ENCODE data around the gene PHRF1. TPM values are rescaled to one million over a fixed set of nuclear protein-coding genes. Genes with fewer than 3 reads are reported as not detected.

PHRF1 gene
- total RNA-seq, 4 donors from 2014 or later: 24.5 to 38.2 (median 28.7) TPM

DNA sequence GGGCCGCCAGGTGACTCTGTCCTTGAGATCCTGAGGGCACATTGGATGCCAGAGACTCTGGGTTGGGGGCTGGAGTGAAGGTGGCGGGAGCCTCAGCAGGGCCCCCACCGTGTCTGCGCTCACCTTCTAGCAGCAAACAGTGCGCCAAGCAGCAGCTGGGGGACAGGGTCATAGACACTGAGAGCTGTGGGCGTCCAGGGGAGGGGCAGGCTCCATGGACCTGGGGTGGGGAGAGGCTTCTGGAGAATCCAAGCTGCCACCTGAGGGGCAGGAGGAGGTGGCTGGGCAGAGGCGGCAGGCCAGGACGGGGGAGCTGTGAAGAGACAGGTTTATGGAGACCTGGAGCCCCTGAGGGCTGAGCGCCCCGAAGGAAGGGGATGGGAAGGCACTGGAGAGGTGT lies 8.0 kb downstream of the PHRF1 start:
- Histone ChIP-seq H3K27ac (replicated peaks in 1 of 4) (no peak overlapping the region), H3K9me3 (no peaks in the 10 kb centered on the region), H3K27me3 (no peaks in the 10 kb centered on the region), H3K36me3 (peaks cover 51 to 76% (median 65%) of the 10 kb centered on the region in 4 donors), H3K4me3 (no peak overlapping the region), H3K4me1 (peaks cover 15 to 26% (median 24%) of the 10 kb centered on the region in 4 donors)
- 94% methylated on average over 5 of the region's 10 CpGs for WGBS
- DNase-seq (ENCODE audit: extremely low spot score): no peak
- intact Hi-C loops (cut with DNase I): no loop called here
- TF ChIP-seq EP300 (IDR thresholded peaks at IDR 0.05): no peak
- no peak for TF ChIP-seq POLR2AphosphoS5 (IDR thresholded peaks at IDR 0.05)
- TF ChIP-seq, protein P1, sequence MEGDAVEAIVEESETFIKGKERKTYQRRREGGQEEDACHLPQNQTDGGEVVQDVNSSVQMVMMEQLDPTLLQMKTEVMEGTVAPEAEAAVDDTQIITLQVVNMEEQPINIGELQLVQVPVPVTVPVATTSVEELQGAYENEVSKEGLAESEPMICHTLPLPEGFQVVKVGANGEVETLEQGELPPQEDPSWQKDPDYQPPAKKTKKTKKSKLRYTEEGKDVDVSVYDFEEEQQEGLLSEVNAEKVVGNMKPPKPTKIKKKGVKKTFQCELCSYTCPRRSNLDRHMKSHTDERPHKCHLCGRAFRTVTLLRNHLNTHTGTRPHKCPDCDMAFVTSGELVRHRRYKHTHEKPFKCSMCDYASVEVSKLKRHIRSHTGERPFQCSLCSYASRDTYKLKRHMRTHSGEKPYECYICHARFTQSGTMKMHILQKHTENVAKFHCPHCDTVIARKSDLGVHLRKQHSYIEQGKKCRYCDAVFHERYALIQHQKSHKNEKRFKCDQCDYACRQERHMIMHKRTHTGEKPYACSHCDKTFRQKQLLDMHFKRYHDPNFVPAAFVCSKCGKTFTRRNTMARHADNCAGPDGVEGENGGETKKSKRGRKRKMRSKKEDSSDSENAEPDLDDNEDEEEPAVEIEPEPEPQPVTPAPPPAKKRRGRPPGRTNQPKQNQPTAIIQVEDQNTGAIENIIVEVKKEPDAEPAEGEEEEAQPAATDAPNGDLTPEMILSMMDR (IDR thresholded peaks at IDR 0.05): no peak
- TF ChIP-seq POLR2A (IDR thresholded peaks at IDR 0.05; ENCODE audit: low read depth): no peak

DNA sequence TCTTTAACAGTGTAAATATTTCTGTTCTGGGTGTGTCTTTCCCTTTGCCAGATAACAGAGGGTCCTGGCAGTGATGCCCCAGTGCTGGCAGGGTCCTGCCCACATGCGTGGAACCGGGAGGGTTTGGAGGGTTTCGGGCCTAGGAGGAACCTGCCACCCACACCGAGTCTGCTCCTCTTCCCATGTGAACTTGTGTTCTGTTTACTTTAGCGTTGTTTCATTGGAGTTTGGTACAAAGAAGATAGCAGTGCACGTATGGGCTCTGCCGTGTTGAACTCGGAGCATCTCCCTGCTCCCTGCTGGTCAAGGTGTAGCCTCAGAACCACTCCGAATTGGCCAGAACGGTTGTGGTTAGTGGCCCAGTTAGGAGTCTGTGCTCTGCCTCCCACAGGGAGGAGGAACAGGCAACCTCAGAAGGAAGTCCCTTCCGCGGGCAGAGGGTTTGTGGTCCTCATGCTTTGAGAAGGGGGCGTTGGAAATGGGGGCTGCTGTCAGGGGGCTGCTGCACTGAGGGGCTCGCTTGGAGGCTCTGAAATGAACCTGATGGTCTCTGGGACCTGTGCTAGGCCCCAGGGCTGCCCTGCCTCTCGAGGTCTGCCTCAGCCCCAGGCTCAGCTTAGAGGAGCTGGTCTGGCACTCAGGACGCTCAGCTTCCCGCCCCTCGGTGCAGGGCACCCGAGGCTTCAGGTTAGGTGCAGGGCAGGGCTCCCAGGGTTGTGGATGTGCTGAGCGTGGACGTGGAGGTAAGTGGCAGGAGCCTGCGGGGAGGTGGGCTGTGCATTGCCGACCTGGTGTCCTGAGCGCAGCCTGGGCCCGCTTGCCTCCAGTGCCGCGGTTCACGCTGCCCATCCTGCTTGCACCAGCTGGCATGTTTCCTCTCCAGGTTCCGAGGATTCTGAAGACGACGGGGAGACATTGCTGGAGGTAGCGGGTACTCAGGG lies 10.4 kb downstream of the PHRF1 start:
- 90% methylated on average over 31 of the region's 32 CpGs for WGBS
- H3K27ac ChIP-seq (replicated peaks in 1 of 4): no peak overlapping the region
- H3K36me3 ChIP-seq: peaks cover 62 to 94% (median 88%) of the 10 kb centered on the region in 4 donors
- TF ChIP-seq, protein P1 (IDR thresholded peaks at IDR 0.05): no peak
- TF ChIP-seq POLR2A (IDR thresholded peaks at IDR 0.05; ENCODE audit: low read depth) (no peak), EP300 (IDR thresholded peaks at IDR 0.05) (no peak), POLR2AphosphoS5 (IDR thresholded peaks at IDR 0.05) (no peak)
- intact Hi-C loops (cut with DNase I): no loop called here
- no peaks in the 10 kb centered on the region for H3K27me3 ChIP-seq
- H3K4me1 ChIP-seq: peaks cover 0 to 4% (median 2%) of the 10 kb centered on the region in 4 donors
- H3K9me3 ChIP-seq: no peaks in the 10 kb centered on the region
- no peak for DNase-seq (ENCODE audit: extremely low spot score)
- H3K4me3 ChIP-seq: no peak overlapping the region

DNA sequence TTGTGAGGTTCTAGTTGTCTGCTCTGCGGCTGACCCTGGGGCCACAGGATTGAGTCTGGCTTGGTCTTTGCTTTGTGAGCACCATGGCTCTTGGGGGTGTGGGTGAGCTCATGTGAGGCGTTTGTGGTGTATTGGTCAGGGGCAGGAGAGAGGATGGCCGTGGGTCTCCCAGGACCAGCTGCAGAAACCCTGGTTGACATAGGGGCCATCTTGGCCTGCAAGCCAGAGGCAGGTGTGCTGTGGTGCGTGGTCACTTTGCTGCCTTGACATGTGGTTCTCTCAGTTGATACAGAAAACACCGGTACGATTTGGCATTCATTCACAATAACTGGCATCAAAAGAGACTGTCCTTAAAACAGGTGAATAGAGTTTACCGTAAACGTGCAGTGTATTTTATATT lies 11.3 kb downstream of the PHRF1 start:
- Histone ChIP-seq H3K36me3 (peaks cover 59 to 94% (median 86%) of the 10 kb centered on the region in 4 donors), H3K27ac (replicated peaks in 1 of 4) (no peak overlapping the region), H3K4me3 (no peak overlapping the region), H3K27me3 (no peaks in the 10 kb centered on the region), H3K4me1 (peaks cover 0 to 3% (median 0%) of the 10 kb centered on the region in 4 donors), H3K9me3 (no peaks in the 10 kb centered on the region)
- 83% methylated on average over 8 of the region's 8 CpGs for WGBS
- TF ChIP-seq, protein P1 (IDR thresholded peaks at IDR 0.05): no peak
- TF ChIP-seq POLR2A (IDR thresholded peaks at IDR 0.05; ENCODE audit: low read depth): no peak
- no peak for DNase-seq (ENCODE audit: extremely low spot score)
- intact Hi-C loops (cut with DNase I): no loop called here

DNA sequence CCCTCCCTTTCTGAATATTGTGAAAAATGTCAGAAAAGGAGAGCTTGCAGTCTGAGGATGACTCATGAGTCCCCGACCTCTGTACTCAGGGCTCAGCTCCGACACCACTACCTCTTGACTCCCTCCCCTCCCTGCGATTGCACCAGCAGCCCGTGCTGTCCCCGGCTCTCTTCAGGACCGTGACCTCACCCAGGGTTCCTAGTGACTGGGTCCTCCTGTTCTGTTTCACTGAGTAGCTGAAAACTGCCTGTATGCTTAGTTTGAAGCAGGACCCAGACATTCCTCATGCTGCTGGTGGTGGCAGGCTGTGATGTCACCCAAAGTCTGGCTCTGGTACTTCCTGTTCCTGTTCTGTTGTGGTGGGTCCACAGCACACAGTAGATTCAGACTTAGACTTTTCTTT lies 11.7 kb downstream of the PHRF1 start:
- TF ChIP-seq, protein P1 (IDR thresholded peaks at IDR 0.05): no peak
- TF ChIP-seq POLR2AphosphoS5 (IDR thresholded peaks at IDR 0.05) (no peak), EP300 (IDR thresholded peaks at IDR 0.05) (no peak), POLR2A (IDR thresholded peaks at IDR 0.05; ENCODE audit: low read depth) (no peak)
- H3K4me3 ChIP-seq: no peak overlapping the region
- DNase-seq (ENCODE audit: extremely low spot score): no peak
- intact Hi-C loops (cut with DNase I): no loop called here
- H3K27ac ChIP-seq (replicated peaks in 1 of 4): no peak overlapping the region
- H3K27me3 ChIP-seq: no peaks in the 10 kb centered on the region
- WGBS: 59% methylated on average over 6 of the region's 6 CpGs
- peaks cover 59 to 94% (median 86%) of the 10 kb centered on the region in 4 donors for H3K36me3 ChIP-seq
- H3K4me1 ChIP-seq: peaks cover 0 to 3% (median 0%) of the 10 kb centered on the region in 4 donors
- no peaks in the 10 kb centered on the region for H3K9me3 ChIP-seq

Data from esophagus muscularis mucosa (tissue), 4 donors.